BJ (cell line): Measurements from ENCODE around the gene NPC1L1. TPM values are rescaled to one million over a fixed set of nuclear protein-coding genes. Genes with fewer than 3 reads are reported as not detected.

Experiments used
- CTCF ChIA-PET: fragments of 350-600 bp; formaldehyde crosslinking; extraction: SDS; loops from one replicate; lab custom pipeline; 2021; ENCODE audit warnings: antibody characterized with exemption, inconsistent platforms; lab: Yijun Ruan, JAX
- POLR2A ChIA-PET: fragments of 300-600 bp; sonication (Branson Sonifier 250); formaldehyde crosslinking; extraction: SDS; loops from one replicate; lab custom pipeline; 2021; ENCODE audit warnings: antibody characterized with exemption; lab: Charles Lee
- DNase-seq: peaks from one replicate; pipeline ENCODE4 v3.0.0-alpha.2; 2011; ENCODE audit warnings: low read depth
- H3K27me3 ChIP-seq: 2 replicates; pipeline ENCODE4 v1.6.0; 2011; ENCODE audit warnings: low read length; ENCODE audit not compliant: control insufficient read depth, insufficient read depth
- H3K36me3 ChIP-seq: 2 replicates; pipeline ENCODE4 v1.5.1; 2011; ENCODE audit warnings: low read length; ENCODE audit not compliant: control insufficient read depth, insufficient read depth
- H3K4me3 ChIP-seq: 2 replicates; pipeline ENCODE4 v1.5.1; 2011; ENCODE audit warnings: low read depth, mild to moderate bottlenecking, control low read depth, low read length
- polyA plus RNA-seq: library from polyadenylated mRNA; depleted of rRNA; stranded (reverse); fragments of >200 nt; gene quantifications from 2 replicates; pipeline ENCODE4 v1.2.3, GENCODE V29; 2011
- TF ChIP-seq, protein P1 (sequence below): IDR thresholded peaks from 2 replicates; pipeline ENCODE4 v1.5.1; 2011; ENCODE audit warnings: low read depth, mild to moderate bottlenecking, control low read depth, inconsistent platforms, low read length, moderate library complexity; ENCODE audit not compliant: insufficient read depth

Gene NPC1L1
- polyA plus RNA-seq, 1 experiment, result not detected

DNA sequence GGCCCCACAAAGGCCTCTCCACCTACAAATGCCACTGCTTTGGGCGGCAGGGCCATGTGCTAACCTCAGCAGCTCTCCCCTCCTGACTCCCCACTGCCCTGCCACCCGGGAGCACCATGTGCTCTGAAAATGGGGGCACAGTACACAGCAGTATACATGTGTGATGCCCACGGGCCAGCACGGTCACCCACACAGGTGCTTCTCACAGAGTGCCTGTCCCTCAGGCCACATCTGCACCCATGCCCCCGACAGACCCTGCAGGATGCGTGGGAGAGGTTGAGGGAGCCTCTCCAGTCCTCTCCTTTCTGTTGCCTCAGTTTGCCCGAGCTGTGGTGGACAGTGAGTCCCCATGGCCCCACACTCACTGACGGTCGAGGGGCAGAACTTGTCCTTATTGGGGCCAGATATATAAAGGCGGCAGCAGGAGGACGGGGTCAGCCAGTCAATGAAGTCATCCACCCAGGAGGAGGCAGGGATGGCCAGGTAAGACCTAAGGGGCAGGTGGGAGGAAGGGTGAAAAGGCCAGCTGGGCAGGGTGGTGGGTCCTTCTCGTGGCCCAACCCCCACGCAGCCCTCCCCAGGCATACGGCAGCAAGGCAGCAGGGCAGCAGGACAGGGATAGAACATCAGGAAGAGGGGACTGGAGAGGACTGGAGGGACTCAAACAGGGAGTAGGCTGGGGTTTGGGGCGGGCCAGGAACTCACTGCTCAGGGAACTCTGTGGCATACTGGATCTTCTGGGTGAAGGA lies 19.6 kb downstream of the NPC1L1 start:
- no peak for DNase-seq
- Histone ChIP-seq H3K36me3 (no peaks in the 10 kb centered on the region), H3K4me3 (no peak overlapping the region), H3K27me3 (peaks cover 12% of the 10 kb centered on the region)
- TF ChIP-seq, protein P1, sequence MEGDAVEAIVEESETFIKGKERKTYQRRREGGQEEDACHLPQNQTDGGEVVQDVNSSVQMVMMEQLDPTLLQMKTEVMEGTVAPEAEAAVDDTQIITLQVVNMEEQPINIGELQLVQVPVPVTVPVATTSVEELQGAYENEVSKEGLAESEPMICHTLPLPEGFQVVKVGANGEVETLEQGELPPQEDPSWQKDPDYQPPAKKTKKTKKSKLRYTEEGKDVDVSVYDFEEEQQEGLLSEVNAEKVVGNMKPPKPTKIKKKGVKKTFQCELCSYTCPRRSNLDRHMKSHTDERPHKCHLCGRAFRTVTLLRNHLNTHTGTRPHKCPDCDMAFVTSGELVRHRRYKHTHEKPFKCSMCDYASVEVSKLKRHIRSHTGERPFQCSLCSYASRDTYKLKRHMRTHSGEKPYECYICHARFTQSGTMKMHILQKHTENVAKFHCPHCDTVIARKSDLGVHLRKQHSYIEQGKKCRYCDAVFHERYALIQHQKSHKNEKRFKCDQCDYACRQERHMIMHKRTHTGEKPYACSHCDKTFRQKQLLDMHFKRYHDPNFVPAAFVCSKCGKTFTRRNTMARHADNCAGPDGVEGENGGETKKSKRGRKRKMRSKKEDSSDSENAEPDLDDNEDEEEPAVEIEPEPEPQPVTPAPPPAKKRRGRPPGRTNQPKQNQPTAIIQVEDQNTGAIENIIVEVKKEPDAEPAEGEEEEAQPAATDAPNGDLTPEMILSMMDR, result no peak
- ChIA-PET CTCF (no interaction called here), POLR2A (no interaction called here)

DNA sequence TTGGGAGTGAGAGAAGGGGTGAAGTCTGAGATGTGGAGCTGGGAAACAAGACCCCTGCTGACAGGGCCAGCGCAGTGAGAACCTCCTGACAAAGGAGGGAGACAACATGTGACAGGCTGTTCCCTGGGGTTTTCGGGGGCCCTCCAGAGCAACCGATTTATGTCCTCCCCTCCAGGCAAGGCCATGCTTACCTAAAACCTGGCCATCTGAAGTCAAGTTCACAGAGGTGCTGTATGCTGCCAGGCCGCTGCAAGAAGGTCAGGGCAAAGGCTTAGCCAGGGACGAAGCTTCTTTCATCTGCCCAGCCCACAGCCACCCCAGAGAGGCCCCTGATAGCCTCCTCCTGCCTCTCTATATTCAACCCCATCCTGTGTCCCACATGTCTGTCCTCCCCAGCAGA lies 20.6 kb downstream of the NPC1L1 start:
- Histone ChIP-seq H3K27me3 (peaks cover 12% of the 10 kb centered on the region), H3K4me3 (no peak overlapping the region), H3K36me3 (no peaks in the 10 kb centered on the region)
- CTCF ChIA-PET, result no interaction called here
- TF ChIP-seq, protein P1, result no peak
- no peak for DNase-seq
- POLR2A ChIA-PET, result no interaction called here

DNA sequence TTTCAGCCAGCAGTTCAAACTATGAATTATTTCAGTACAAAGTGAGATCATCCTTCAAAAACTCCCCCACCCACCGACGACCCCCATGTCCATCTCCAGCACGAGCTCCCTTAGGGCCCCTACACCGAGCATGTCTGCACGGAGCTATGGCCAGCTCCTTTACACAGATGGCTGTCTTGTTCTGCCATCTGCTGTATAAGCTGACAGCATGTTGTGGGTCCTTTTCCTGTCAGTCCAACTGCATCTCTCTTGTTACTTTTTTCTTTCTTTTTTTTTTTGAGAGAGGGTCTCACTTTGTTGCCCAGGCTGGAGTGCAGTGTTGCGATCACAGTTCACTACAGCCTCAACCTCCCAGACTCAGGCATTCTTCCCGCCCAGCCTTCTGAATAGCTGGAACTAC lies 21.6 kb downstream of the NPC1L1 start:
- no peak for DNase-seq
- no peaks in the 10 kb centered on the region for H3K36me3 ChIP-seq
- CTCF ChIA-PET, result interaction anchor here (0.6 to 0.7 kb wide), 2 partner anchors 46 to 199 kb away, joined by 3 read pairs; no protein-coding TSS in a partner anchor
- POLR2A ChIA-PET, result no interaction called here
- TF ChIP-seq, protein P1, result no peak
- H3K4me3 ChIP-seq, result no peak overlapping the region
- H3K27me3 ChIP-seq, result peaks cover 12% of the 10 kb centered on the region

DNA sequence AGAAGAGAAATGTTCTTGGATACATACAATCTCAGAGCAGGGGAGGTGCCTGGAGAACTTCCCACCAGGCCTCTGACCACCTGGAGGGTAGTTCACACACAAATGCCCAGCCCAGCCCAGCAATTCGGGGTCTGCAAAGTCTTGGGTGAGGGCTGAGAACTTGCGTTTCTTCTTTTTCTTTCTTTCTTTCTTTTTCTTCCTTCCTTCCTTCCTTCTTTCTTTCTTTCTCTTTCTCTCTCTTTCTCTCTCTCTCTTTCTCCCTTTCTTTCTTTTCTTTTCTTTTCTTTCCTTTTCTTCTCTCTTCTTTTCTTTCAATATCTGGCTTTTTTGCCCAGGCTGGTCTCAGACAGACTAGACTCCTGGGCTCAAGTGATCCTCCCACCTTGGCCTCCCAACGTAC lies 22.4 kb downstream of the NPC1L1 start:
- CTCF ChIA-PET, result interaction anchor here (0.7 kb wide), 1 partner anchor 46 kb away, joined by 3 read pairs; no protein-coding TSS in a partner anchor
- TF ChIP-seq, protein P1, result no peak
- DNase-seq, result no peak
- POLR2A ChIA-PET, result no interaction called here
- no peaks in the 10 kb centered on the region for H3K36me3 ChIP-seq
- no peak overlapping the region for H3K4me3 ChIP-seq
- H3K27me3 ChIP-seq, result peaks cover 11% of the 10 kb centered on the region

DNA sequence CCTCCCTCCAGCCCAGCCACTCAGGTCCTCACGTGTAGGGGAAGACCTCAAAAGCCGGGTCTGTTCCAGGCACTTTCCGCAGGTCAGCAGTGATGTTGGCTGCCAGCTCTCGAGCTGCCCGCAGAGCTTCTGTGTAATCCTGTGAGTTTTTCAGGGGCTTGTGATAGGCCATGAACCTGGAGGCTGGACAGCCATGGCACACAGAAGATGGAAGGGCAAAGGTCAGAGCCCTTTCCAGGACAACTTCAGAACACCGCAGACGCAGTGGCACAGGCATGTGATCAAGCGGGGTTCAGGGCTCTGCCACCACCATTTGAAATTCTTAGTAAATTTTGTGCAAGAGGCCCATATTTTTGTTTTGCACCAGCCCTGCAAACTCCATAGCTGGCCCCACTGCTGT lies 24.0 kb downstream of the NPC1L1 start:
- CTCF ChIA-PET, result interaction anchor here (1.1 kb wide), 1 partner anchor 18 kb away, joined by 4 read pairs; no protein-coding TSS in a partner anchor
- Histone ChIP-seq H3K36me3 (no peaks in the 10 kb centered on the region), H3K4me3 (no peak overlapping the region), H3K27me3 (peaks cover 9% of the 10 kb centered on the region)
- no peak for DNase-seq
- POLR2A ChIA-PET, result no interaction called here
- TF ChIP-seq, protein P1, result no peak
